HG02678 (cell line): ENCODE results near the gene PDZD7.

ENCODE experiments used
- ATAC-seq: cut with Tn5 transposase; IDR thresholded peaks from one replicate; pipeline ENCODE4 v1.9.1; 2021; ENCODE audit warnings: mild to moderate bottlenecking, moderate library complexity; ENCODE audit not compliant: unreplicated experiment

Gene PDZD7

GRCh38 chr10:101061624-101062231 lies 30.8 kb upstream of the PDZD7 start, which contains the start of gene KAZALD1:
Gene KAZALD1 (plus strand): TSS chr10:101061989. CDS start chr10:101062593, 604 bp downstream.
- peak; percentile 1 for ATAC-seq

GRCh38 chr10:101060951-101061623 lies 30.2 kb upstream of the PDZD7 start:
- peak; percentile 57 for ATAC-seq

GRCh38 chr10:101060036-101060950 lies 29.4 kb upstream of the PDZD7 start:
- ATAC-seq: peak; percentile 39

GRCh38 chr10:101056365-101057151 lies 25.6 kb upstream of the PDZD7 start:
- no peak for ATAC-seq

- no peak for ATAC-seq
Observed at GRCh38 chr10:101055411-101055810, 24.5 kb upstream of the PDZD7 start.

GRCh38 chr10:101054876-101055275 lies 23.9 kb upstream of the PDZD7 start:
- no peak for ATAC-seq

- no peak for ATAC-seq
Observed at GRCh38 chr10:101054351-101054750, 23.4 kb upstream of the PDZD7 start.

- ATAC-seq: no peak
Observed at GRCh38 chr10:101053516-101053915, 22.6 kb upstream of the PDZD7 start.

GRCh38 chr10:101052285-101052684 lies 21.4 kb upstream of the PDZD7 start:
- no peak for ATAC-seq

- peak; percentile 76 for ATAC-seq
Observed at GRCh38 chr10:101050208-101051069, 19.5 kb upstream of the PDZD7 start.

GRCh38 chr10:101047961-101048892 lies 17.3 kb upstream of the PDZD7 start:
- no peak for ATAC-seq

GRCh38 chr10:101047268-101047667 lies 16.3 kb upstream of the PDZD7 start:
- no peak for ATAC-seq

GRCh38 chr10:101046332-101047238 lies 15.7 kb upstream of the PDZD7 start:
- ATAC-seq: no peak

- no peak for ATAC-seq
Observed at GRCh38 chr10:101044117-101044516, 13.2 kb upstream of the PDZD7 start.

- ATAC-seq: no peak
Observed at GRCh38 chr10:101043363-101043707, 12.4 kb upstream of the PDZD7 start.

GRCh38 chr10:101042667-101043362 lies 11.9 kb upstream of the PDZD7 start:
- peak; percentile 95 for ATAC-seq

GRCh38 chr10:101042118-101042517 lies 11.2 kb upstream of the PDZD7 start:
- ATAC-seq: no peak
